AG08396 (cell line): ENCODE measurements around the gene MCU.
"Not testable (repeated sequence)": the region's sequence is repeated elsewhere in the genome, so short reads cannot be mapped to it uniquely, and the experiment has no call there.

Experiments
- DNase-seq: peaks from one replicate; pipeline ENCODE4 v3.0.0; 2012; ENCODE audit warnings: low spot score, mixed read lengths

MCU gene

DNA sequence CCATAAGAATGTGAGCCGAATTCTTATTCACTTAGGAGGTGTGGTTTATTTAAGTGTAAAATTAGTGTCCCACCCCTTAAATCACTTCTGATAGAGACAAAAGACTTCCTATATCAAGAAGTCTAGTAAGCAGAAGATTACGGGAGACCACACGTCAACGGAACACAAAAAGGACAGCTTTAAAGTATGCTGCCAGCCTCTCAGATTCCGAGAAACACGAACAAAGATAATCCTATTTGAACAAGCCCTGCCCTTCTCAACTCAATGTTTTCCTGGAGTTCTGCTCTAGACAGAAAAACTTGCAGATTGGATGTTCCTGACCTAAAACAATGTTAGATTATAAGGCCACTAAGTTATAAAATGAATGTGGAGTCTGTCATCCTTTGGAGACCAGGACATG lies 4.9 kb upstream of the MCU start:
- DNase-seq: no peak

GRCh38 chr10:72688208-72688651 lies 3.7 kb upstream of the MCU start:
- peak; percentile 77 for DNase-seq

GRCh38 chr10:72689660-72690059 lies 2.3 kb upstream of the MCU start:
- DNase-seq: no peak

- no peak for DNase-seq
These were observed 1.7 kb upstream of the MCU start for GRCh38 chr10:72690071-72690755.

DNA sequence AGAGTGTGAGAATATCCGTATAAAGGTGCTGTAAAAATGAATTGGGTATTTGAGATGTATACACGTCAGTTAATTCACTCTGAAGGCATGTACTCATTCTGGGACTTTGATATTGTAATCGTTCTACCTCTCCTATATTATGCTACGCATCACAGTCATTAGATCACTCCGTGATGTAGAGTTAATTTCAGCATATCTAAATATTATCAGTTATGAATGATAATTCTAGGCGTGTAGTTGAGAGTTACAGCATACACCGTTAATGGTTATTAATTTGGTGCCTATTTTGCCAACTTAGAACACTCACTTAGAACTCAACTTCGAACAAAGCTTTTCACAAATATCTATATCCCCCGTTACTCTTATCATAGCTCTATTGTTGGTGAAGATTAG lies 477 bp upstream of the MCU start:
- DNase-seq: no peak

GRCh38 chr10:72692744-72692993 lies 726 bp downstream of the MCU start:
- DNase-seq: no peak

GRCh38 chr10:72692994-72693781 lies 1.2 kb downstream of the MCU start:
- DNase-seq: no peak

DNA sequence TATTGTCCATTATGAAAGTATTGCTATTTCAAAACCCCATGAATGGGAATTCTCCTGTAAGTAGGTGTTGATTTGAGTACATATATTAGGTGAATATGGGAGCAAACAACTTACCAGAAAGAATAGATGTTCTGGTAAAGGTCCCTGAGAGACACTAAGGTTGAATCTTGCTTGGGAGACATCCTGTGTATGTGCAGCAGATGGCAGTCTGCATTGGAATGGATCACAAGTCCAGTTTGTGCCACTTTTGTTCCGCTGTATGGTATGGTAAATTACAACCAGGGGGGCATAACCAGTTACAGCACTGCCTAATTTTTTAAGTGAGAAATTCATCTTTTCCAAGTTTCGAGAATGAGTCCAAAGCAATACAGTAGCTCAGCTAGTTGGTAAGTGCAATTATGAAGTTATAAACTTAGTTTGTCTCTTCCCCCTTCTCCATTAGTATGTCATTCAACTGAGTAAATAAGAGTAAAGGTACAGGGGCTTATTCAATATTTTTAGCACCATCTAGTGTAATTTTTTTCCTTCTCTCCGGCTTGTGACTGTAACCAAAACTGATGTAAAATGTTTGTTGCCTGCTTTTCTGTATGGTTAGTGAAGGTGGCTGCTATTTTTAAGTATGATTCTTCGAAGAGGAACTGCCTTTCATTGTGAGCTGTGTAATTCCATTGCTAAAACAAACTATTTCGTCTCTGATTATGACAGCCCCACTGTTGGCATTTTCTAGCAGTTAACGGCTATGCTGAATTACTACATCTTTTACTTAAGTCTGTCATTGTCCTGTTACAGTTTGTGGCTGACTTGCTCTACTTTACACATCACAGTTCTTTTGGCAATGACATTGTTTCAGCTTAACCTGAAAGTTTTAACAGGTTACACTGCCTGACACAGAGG lies 2.8 kb downstream of the MCU start:
- no peak for DNase-seq

GRCh38 chr10:72695496-72695895 lies 3.6 kb downstream of the MCU start:
- no peak for DNase-seq

DNA sequence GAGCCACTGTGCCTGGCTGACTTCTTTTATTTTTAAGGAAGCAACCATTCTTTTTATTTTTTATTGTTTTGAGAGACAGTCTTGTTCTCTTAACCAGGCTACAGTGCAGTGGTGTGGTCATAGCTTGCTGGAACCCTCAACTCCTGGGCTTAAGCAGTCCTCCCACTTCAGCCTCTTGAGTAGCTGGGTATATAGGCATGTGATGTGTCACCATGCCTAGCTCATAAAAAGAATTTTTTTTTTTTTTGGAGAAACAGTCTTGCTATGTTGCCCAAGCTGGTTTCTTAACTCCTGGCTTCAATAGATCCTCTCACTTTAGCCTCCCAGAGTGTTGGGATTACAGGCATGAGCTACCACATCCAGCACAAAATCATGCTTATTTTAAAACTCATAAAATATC lies 5.8 kb downstream of the MCU start:
- no peak for DNase-seq

DNA sequence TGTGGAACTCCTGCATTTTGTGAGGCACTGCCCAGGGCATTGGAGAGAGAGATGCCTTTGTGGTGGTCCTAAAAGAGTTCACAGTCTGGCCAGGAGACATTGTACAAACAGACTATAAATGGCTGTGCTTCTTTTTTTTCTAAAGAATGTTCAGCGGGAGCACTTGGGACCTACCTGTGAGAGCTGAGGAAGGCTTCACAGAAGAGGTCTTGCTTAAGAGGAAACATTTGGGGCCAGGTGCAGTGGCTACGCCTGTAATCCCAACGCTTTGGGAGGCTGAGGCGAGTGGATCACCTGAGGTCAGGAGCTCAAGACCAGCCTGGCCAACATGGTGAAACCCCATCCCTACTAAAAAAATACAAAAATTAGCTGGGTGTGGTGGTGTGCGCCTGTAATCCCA lies 10.5 kb downstream of the MCU start:
- DNase-seq: not testable (repeated sequence)

DNA sequence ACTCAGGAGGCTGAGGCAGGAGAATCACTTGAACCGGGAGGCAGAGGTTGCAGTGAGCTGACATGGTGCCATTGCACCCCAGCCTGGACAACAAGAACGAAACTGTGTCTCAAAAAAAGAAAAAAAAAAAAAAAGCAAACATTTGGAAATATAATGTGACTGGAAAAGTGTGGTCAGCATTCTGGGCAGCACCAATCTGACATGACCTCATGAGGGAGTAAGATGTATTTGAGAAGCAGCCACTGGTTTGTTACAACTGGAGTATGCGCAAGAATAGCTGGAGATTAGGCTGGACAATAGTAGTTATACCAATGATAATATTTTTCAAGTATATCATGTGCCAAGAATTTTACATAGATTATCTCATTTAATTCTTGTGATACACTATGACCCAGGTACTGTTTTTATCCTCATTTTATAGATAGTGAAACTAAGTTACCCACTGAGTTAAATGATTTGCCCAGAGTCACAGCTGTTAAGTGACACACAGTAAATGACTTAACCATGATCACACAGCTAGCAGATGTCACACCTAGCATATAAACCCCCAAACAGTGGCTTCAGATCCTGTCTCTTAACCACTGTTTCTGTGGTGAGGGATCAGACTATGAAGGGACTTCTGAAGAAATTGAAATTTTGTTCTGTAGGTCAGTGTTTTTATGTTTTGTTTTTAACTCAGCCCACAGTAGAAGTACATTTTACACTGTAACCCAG lies 11.1 kb downstream of the MCU start:
- DNase-seq: no peak

DNA sequence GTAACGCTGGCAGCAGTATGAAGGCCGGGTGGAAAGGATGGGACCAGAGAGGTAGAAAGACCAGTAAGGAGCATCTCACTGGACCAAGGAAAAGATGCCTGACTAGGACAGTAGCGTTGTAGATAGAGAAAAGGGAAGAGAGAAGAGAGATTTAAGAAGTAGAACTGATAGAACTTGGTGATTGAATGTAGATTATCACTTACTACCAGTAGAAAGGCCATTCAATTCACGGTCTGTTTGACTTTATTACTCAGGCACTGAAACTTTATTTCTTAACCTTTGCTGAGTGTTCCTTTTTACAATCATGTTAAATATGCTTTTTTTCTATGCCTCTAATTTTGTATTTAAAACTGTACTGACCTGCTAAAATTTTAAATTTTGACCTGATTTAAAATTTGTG lies 12.2 kb downstream of the MCU start:
- no peak for DNase-seq

DNA sequence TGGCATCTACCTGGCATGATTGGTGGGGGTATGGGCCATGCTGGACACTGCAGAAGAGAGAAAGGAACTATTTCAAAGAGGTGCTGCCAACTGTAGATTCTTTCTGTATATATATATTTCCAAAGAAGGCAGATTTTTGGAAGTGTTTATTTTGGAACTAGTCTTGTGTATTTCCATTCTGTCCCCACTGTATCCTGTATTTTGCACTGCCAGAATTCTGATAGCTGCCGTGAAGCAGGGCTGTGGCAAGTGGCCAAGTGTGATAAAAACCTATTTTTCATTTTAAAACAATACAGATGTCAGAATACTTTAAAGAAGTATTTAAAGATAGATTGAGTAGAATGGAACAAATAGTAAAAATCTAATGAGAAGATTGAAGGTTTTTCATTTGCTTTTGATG lies 17.1 kb downstream of the MCU start:
- DNase-seq: no peak

DNA sequence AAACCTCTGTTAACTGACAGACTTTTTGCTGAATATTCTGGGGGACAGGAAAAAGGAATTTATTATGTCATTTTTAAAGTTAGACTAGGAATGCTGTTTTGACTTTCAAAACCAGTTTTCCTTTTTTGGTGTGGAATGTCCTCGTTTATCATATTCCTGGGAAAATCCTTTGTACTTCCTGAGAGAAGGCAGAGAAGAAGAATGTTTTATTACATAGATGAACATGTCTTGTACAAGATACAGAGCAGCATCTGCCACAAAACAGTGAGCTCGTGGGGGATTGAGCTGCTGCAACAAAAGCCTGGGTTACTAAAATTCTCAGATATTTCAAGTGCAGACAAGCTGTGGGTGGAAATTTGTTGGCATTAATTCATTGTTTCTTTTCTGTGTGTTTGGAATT lies 20.2 kb downstream of the MCU start:
- no peak for DNase-seq

DNA sequence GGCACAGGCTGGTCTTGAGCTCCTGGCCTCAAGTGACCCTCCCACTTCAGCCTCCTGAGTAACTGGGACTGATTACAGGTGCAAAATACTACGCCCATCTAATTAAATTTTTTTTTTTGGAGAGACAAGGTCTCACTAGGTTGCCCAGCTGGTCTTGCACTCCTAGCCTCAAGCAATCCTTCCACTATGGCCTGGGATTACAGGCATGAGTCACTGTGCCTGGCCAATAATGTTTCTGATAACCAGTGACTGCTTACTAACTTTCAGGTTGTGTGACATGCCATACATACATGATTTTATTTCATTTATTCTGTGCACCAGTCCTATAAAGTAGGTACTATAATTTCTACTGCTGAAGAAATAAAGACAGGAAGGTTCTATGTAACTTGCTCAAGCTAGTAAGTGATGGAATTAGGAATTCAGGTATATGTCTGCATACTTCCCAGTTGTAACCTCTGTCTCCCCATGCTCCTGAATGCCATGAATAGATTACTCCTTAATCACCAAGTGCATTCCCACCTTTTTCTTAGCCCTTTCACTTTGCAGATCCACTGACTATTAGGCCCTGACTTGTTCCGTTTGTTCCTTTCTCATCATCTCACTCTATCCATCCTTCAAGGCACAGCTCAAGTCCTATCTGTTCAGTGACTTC lies 28.1 kb downstream of the MCU start:
- DNase-seq: no peak

- no peak for DNase-seq
These were observed 29.1 kb downstream of the MCU start for GRCh38 chr10:72720814-72721660.

GRCh38 chr10:72727130-72727529 lies 35.2 kb downstream of the MCU start:
- no peak for DNase-seq

DNA sequence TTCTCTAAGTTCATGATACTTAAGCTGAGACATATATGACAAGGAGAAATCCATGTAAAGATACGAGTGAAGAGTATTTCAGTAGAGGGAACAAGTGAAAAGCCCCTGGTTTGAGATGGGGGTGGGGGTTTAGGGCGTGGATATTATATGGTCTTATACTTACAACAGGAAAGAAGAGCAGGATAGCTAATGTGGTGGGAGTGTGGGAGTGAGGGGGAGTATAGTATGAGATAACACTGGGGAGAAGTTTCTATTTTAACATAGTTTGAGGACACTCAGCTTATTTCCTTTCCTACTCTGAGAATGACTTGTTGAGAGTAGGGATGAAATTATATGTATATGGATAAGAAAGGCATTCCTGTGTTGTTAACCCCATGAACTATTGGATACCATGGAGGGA lies 36.5 kb downstream of the MCU start:
- DNase-seq: no peak

- DNase-seq: no peak
These were observed 37.6 kb downstream of the MCU start for GRCh38 chr10:72729528-72729927.

DNA sequence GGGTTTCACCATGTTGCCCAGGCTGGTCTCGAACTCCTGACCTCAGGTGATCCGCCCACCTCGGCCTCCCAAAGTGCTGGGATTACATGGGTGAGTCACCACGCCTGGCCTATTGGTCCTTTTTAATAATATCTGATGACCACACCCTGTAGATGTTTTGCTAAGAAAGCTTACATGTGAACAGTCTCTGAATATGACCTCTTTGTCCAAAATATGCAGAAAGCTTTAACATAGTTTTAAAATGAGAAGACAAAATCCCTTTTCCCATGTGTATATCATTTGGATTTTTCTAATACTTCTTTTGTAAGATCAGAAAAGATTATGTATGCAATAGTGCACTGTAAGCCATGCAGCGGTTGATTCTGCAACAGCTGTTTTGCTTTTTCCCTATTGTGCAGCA lies 38.5 kb downstream of the MCU start:
- DNase-seq: peak; percentile 12
